Neural progenitor cell (in vitro differentiated cells): ENCODE measurements around the gene CCDC47. TPM values are rescaled to one million over a fixed set of nuclear protein-coding genes. Genes with fewer than 3 reads are reported as not detected.
A peak's percentile ranks its signal among the peaks of the same experiment; 100 is the strongest.

ENCODE experiments used
- DNase-seq: peaks from one replicate; pipeline ENCODE4 v3.0.0-alpha.2; 2016; ENCODE audit warnings: low spot score
- H2AFZ ChIP-seq: fragments of 200-600 bp; sonication (generic); replicated peaks from 2 replicates; pipeline ENCODE4 v1.6.1; 2016; ENCODE audit warnings: antibody characterized with exemption
- H3F3A ChIP-seq: fragments of 200-600 bp; sonication (generic); 2 replicates; pipeline ENCODE4 v1.6.1; 2016; ENCODE audit warnings: antibody characterized with exemption, low read depth
- H3K27ac ChIP-seq: fragments of 200-600 bp; sonication (generic); 2 replicates; pipeline ENCODE4 v1.5.1; 2016; ENCODE audit warnings: mild to moderate bottlenecking
- H3K27me3 ChIP-seq: fragments of 200-600 bp; sonication (generic); 2 replicates; pipeline ENCODE4 v1.6.1; 2016; ENCODE audit warnings: mild to moderate bottlenecking, moderate library complexity
- H3K36me3 ChIP-seq: fragments of 200-600 bp; sonication (generic); 2 replicates; pipeline ENCODE4 v1.5.1; 2016
- H3K4me1 ChIP-seq: fragments of 200-600 bp; sonication (generic); 2 replicates; pipeline ENCODE4 v1.6.1; 2016; ENCODE audit warnings: mixed run types
- H3K4me2 ChIP-seq: fragments of 200-600 bp; sonication (generic); 2 replicates; pipeline ENCODE4 v1.6.1; 2016
- H3K4me3 ChIP-seq: fragments of 200-600 bp; sonication (generic); 2 replicates; pipeline ENCODE4 v1.5.1; 2016
- H3K79me2 ChIP-seq: fragments of 200-600 bp; sonication (generic); 2 replicates; pipeline ENCODE4 v1.6.1; 2016; ENCODE audit warnings: low read depth
- H3K9ac ChIP-seq: fragments of 200-600 bp; sonication (generic); 2 replicates; pipeline ENCODE4 v1.6.1; 2016
- H3K9me3 ChIP-seq: fragments of 200-600 bp; sonication (generic); 2 replicates; pipeline ENCODE4 v1.5.1; 2016; ENCODE audit warnings: low read depth
- H4K20me1 ChIP-seq: fragments of 200-600 bp; sonication (generic); 2 replicates; pipeline ENCODE4 v1.6.1; 2016; ENCODE audit warnings: low read depth
- H3K27ac Mint-ChIP-seq: 3 replicates; pipeline ENCODE4 v1.8.0; 2021; ENCODE audit warnings: mixed read lengths
- H3K27me3 Mint-ChIP-seq: 2 replicates; pipeline ENCODE4 v1.8.0; 2022; ENCODE audit warnings: low read depth, mild to moderate bottlenecking, inconsistent platforms, moderate library complexity, mixed read lengths; ENCODE audit not compliant: insufficient read depth
- H3K36me3 Mint-ChIP-seq: 3 replicates; pipeline ENCODE4 v1.8.0; 2021; ENCODE audit warnings: mixed read lengths
- H3K4me1 Mint-ChIP-seq: 3 replicates; pipeline ENCODE4 v1.8.0; 2021; ENCODE audit warnings: mixed read lengths
- H3K4me3 Mint-ChIP-seq: 3 replicates; pipeline ENCODE4 v1.8.0; 2021; ENCODE audit warnings: mild to moderate bottlenecking, moderate library complexity, mixed read lengths
- H3K9me3 Mint-ChIP-seq: 3 replicates; pipeline ENCODE4 v1.8.0; 2020; ENCODE audit warnings: mixed read lengths
- EZH2 ChIP-seq: fragments of 200-600 bp; sonication (generic); IDR thresholded peaks from 2 replicates; pipeline ENCODE4 v1.6.1; 2017; ENCODE audit warnings: antibody characterized with exemption, mild to moderate bottlenecking, moderate library complexity
- EZH2phosphoT487 ChIP-seq: fragments of 200-600 bp; sonication (generic); IDR thresholded peaks from 2 replicates; pipeline ENCODE4 v1.6.1; 2017; ENCODE audit warnings: antibody characterized with exemption
- total RNA-seq: library from RNA; depleted of rRNA; stranded (reverse); fragments of >200 nt; gene quantifications from 2 replicates; pipeline ENCODE4 v1.2.3, GENCODE V29; 2015; ENCODE audit warnings: low replicate concordance
- TF ChIP-seq, protein P1 (sequence below): fragments of 200-600 bp; sonication (generic); IDR thresholded peaks from 2 replicates; pipeline ENCODE4 v1.5.1; 2017; ENCODE audit warnings: antibody characterized with exemption, mild to moderate bottlenecking

The CCDC47 gene
- total RNA-seq, 1 donor from 2014 or later: 60.8 TPM

DNA sequence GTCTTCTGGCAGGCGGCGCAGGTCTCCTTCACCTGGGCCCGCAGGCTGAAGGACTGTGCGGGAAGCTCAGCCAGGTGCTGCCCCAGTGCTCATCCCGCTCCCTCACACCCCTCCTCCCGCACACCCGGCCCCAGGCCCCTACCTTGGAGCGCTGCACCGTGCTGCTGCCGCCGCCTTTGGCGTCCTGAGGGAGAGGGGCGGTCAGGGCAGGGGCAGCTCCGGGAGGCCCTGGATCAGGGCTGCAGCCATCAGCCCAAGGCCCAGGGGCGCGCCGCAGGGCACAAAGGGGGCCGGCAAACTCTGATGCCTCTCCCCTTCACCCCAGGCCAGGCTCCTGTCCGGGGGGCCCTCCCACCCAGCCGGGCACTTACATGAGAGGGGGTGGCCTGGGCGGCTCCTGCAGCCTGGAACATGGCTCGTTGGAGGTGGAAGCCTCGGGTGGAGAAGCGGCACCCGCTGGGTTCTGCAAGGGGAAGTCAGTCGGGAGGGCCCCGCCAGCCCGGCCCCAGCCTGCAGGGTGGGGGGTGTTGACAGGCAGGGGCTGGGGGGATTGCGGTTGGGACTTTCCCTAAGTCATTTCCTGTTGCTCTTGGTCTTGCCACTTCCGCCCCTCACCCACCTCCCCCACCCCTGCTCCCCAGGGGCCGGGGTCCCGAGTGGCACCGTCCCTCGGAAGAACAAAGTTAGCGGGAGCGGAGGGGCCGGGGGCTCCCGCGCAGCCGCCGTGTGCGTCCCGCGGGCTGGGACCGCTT, 74.3 kb downstream of the CCDC47 start:
- H3K9me3 Mint-ChIP-seq: no peaks in the 10 kb centered on the region
- peak overlapping the region; percentile 98 for H3K4me2 ChIP-seq
- H3K36me3 ChIP-seq: no peaks in the 10 kb centered on the region
- H3K27me3 Mint-ChIP-seq: peaks cover 12% of the 10 kb centered on the region
- DNase-seq: peak; percentile 46
- H2AFZ ChIP-seq: no peak overlapping the region
- no peak overlapping the region for H3K27ac Mint-ChIP-seq
- no peak overlapping the region for H3K9ac ChIP-seq
- H3K36me3 Mint-ChIP-seq: peaks cover 17% of the 10 kb centered on the region
- peak overlapping the region; percentile 85 for H3K4me3 ChIP-seq
- no peaks in the 10 kb centered on the region for H3K9me3 ChIP-seq
- no peak overlapping the region for H3K27ac ChIP-seq
- no peak for TF ChIP-seq EZH2
- peaks cover 56% of the 10 kb centered on the region for H4K20me1 ChIP-seq
- peak overlapping the region; percentile 84 for H3K4me3 Mint-ChIP-seq
- peaks cover 12% of the 10 kb centered on the region for H3K27me3 ChIP-seq
- peaks cover 47% of the 10 kb centered on the region for H3F3A ChIP-seq
- peaks cover 15% of the 10 kb centered on the region for H3K4me1 Mint-ChIP-seq
- peaks cover 11% of the 10 kb centered on the region for H3K4me1 ChIP-seq
- no peaks in the 10 kb centered on the region for H3K79me2 ChIP-seq

DNA sequence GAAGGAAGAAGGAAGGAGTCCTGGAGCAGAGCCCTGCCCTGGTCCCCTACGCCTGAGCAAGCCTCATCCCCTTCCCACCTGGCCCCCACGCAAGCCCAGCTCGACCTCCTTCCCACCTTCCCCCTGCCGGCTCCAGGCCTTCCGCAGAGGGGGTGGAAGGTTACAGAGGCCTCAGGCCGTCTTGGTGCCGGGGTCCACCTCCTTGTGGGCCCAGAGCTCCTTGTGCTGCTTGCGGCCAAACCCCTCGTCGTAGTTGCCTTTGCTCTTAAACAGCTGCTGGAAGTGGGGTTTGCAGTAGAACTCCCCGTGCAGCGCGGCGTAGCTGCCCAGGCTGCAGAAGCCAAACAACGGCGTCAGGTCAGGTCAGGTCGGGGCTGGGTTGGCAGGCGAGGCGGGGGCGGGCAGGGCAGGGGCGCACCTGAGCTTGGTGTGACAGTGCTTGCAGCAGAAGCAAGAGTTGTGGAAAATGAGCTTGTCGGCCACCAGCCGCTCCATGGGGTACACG, 75.0 kb downstream of the CCDC47 start:
- Histone ChIP-seq H3K4me2 (peak overlapping the region; percentile 98), H3K9ac (no peak overlapping the region)
- no peak overlapping the region for H3K27ac Mint-ChIP-seq

DNA sequence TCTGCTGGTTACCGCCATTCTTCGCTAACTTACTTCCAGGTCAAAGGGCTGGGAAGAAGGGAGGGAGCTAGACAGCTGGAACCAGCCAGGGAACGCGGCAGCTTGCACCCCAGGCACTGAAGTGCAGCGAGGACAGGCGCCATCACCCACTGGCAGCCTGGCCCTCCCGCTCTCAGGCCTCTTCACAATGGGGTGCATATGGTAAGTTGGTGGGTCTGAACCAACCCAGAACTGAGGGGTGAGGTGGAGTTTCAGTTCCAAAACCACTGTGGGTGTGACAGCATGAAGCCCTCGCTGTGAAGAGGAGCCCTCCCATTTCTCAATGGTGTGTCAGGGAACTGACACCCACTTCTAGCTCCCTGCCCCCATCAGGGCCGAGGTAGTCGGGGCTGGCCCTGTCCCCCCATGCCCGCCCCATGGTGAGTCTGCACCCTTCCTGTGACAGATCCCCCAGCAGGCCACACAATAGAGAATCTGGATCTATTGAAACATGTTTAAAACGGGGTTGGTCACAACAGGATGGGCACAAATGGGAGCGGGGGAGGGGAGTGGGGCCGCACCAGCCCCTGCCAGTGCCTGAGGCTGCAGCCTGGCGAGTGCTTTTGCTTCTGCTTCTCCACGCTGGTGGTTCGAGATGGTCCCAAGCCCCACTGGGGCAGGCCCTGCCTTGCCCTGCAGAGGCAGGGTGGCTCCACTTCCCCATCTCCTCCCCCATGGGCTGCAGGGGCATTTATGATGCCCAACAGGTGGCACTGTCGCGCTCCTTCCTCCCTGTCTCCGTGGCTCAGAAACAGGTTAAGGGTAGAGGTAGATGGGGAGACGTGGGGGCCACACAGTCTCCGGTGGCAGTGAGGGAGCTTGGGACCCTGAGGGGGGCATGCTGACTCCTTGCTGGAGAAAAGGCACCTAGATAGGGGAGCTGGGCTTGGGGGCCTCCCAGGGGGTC, 75.8 kb downstream of the CCDC47 start:
- no peak overlapping the region for H3K27ac Mint-ChIP-seq

More for the DNA sequence above, 75.0 kb downstream of the CCDC47 start:
- peaks cover 47% of the 10 kb centered on the region for H3F3A ChIP-seq
- H3K27me3 Mint-ChIP-seq: peaks cover 12% of the 10 kb centered on the region
- H3K9me3 Mint-ChIP-seq: no peaks in the 10 kb centered on the region
- no peaks in the 10 kb centered on the region for H3K79me2 ChIP-seq
- H4K20me1 ChIP-seq: peaks cover 53% of the 10 kb centered on the region
- H3K4me3 ChIP-seq: peak overlapping the region; percentile 85
- H3K36me3 ChIP-seq: no peaks in the 10 kb centered on the region
- no peak overlapping the region for H3K27ac ChIP-seq
- DNase-seq: no peak
- peak overlapping the region; percentile 84 for H3K4me3 Mint-ChIP-seq
- TF ChIP-seq, protein P1, sequence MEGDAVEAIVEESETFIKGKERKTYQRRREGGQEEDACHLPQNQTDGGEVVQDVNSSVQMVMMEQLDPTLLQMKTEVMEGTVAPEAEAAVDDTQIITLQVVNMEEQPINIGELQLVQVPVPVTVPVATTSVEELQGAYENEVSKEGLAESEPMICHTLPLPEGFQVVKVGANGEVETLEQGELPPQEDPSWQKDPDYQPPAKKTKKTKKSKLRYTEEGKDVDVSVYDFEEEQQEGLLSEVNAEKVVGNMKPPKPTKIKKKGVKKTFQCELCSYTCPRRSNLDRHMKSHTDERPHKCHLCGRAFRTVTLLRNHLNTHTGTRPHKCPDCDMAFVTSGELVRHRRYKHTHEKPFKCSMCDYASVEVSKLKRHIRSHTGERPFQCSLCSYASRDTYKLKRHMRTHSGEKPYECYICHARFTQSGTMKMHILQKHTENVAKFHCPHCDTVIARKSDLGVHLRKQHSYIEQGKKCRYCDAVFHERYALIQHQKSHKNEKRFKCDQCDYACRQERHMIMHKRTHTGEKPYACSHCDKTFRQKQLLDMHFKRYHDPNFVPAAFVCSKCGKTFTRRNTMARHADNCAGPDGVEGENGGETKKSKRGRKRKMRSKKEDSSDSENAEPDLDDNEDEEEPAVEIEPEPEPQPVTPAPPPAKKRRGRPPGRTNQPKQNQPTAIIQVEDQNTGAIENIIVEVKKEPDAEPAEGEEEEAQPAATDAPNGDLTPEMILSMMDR: no peak
- no peak for TF ChIP-seq EZH2
- TF ChIP-seq EZH2phosphoT487: no peak
- peaks cover 12% of the 10 kb centered on the region for H3K27me3 ChIP-seq
- peaks cover 11% of the 10 kb centered on the region for H3K4me1 ChIP-seq
- peaks cover 13% of the 10 kb centered on the region for H3K36me3 Mint-ChIP-seq
- H2AFZ ChIP-seq: no peak overlapping the region
- no peaks in the 10 kb centered on the region for H3K9me3 ChIP-seq
- peaks cover 15% of the 10 kb centered on the region for H3K4me1 Mint-ChIP-seq

More for the DNA sequence above, 75.8 kb downstream of the CCDC47 start:
- H3F3A ChIP-seq: peaks cover 53% of the 10 kb centered on the region
- peaks cover 53% of the 10 kb centered on the region for H4K20me1 ChIP-seq
- H3K27ac ChIP-seq: no peak overlapping the region
- H3K9ac ChIP-seq: no peak overlapping the region
- peaks cover 13% of the 10 kb centered on the region for H3K4me1 Mint-ChIP-seq
- peak; percentile 28 for DNase-seq
- peaks cover 5% of the 10 kb centered on the region for H3K36me3 Mint-ChIP-seq
- H3K4me1 ChIP-seq: peaks cover 15% of the 10 kb centered on the region
- H3K27me3 Mint-ChIP-seq: peaks cover 14% of the 10 kb centered on the region
- H3K79me2 ChIP-seq: no peaks in the 10 kb centered on the region
- no peak overlapping the region for H3K4me2 ChIP-seq
- H2AFZ ChIP-seq: no peak overlapping the region
- H3K4me3 ChIP-seq: no peak overlapping the region
- H3K9me3 ChIP-seq: no peaks in the 10 kb centered on the region
- peaks cover 12% of the 10 kb centered on the region for H3K27me3 ChIP-seq
- TF ChIP-seq EZH2: no peak
- no peak for TF ChIP-seq EZH2phosphoT487
- TF ChIP-seq, protein P1: peak; percentile 47
- peak overlapping the region; percentile 65 for H3K4me3 Mint-ChIP-seq
- H3K9me3 Mint-ChIP-seq: no peaks in the 10 kb centered on the region
- no peaks in the 10 kb centered on the region for H3K36me3 ChIP-seq
